ENCODE measurements around the gene EIF3K. TPM values are rescaled to one million over a fixed set of nuclear protein-coding genes. Genes with fewer than 3 reads are reported as not detected.

EIF3K gene
- total and polyA plus RNA-seq, 2 of the 8 experiments (the other 6 are each of a cell fraction or from before 2014, with no cell fraction given) = 329 to 937 TPM

GRCh38 chr19:38617283-38617763, 1.7 kb upstream of the EIF3K start (continued):
- TF ChIP-seq CHD7 (IDR thresholded peaks at IDR 0.05; ENCODE audit: insufficient replicate concordance, low read length) = no peak
- TF ChIP-seq TAF7 (optimal IDR thresholded peaks at IDR 0.05; ENCODE audit: borderline replicate concordance, low read depth, low read length) = no peak
- no peak for TF ChIP-seq SP4 (IDR thresholded peaks at IDR 0.05; ENCODE audit: low read length)
- no peak for TF ChIP-seq YY1 (IDR thresholded peaks at IDR 0.05; ENCODE audit: low read depth, low read length)
- TF ChIP-seq ATF3 (IDR thresholded peaks at IDR 0.05; ENCODE audit: insufficient read depth, low read depth, low read length) = no peak

Data from H1 (cell line).